SK-N-SH (cell line): ENCODE measurements around the gene TMEM54. TPM values are rescaled to one million over a fixed set of nuclear protein-coding genes. Genes with fewer than 3 reads are reported as not detected.
"Not testable (repeated sequence)": the region's sequence is repeated elsewhere in the genome, so short reads cannot be mapped to it uniquely, and the experiment has no call there.

Experiments
- CTCF ChIA-PET: fragments of 300-600, 350-600 bp; formaldehyde crosslinking; extraction: SDS; loops from one replicate; lab custom pipeline; 2021; lab: Yijun Ruan, JAX
- POLR2A ChIA-PET: fragments of 350-600 bp; sonication (Branson Sonifier 250); formaldehyde crosslinking; extraction: SDS; loops from one replicate; lab custom pipeline; 2020; ENCODE audit warnings: antibody characterized with exemption, inconsistent platforms; lab: Yijun Ruan, JAX
- DNase-seq: peaks from one replicate; pipeline ENCODE4 v3.0.0; 2012
- H2AFZ ChIP-seq: fragments of 200-600 bp; sonication (generic); 2 replicates; pipeline ENCODE4 v1.8.1; 2016; ENCODE audit warnings: antibody characterized with exemption, mild to moderate bottlenecking, low read depth
- H3F3A ChIP-seq: fragments of 200-600 bp; sonication (generic); replicated peaks from 2 replicates; pipeline ENCODE3; 2016; ENCODE audit warnings: antibody characterized with exemption, mild to moderate bottlenecking; ENCODE audit not compliant: insufficient read depth
- H3K27ac ChIP-seq, 2 experiments: fragments of 200-500 bp in 1 of 2; fragments of 200-600 bp in 1 of 2; sonication (Bioruptor generic) in 1 of 2; sonication (generic), shearing (Covaris generic) in 1 of 2; 2 replicates each; pipeline versions ENCODE4 v1.5.1 to v1.6.1; 2014 to 2016; ENCODE audit warnings: low read depth in 2 of 2, inconsistent platforms in 1 of 2, low read length in 1 of 2, mild to moderate bottlenecking in 1 of 2, mixed read lengths in 1 of 2
- H3K27me3 ChIP-seq: fragments of 200-600 bp; sonication (generic), shearing (Covaris generic); 2 replicates; pipeline ENCODE4 v1.6.1; 2016; ENCODE audit warnings: mixed run types; ENCODE audit not compliant: insufficient read depth
- H3K36me3 ChIP-seq, 2 experiments: fragments of 200-500 bp in 1 of 2; fragments of 200-600 bp in 1 of 2; sonication (Bioruptor generic) in 1 of 2; sonication (generic) in 1 of 2; replicated peaks in 1 of 2; 2 replicates each; pipeline versions ENCODE3 to v1.5.1; 2014 to 2016; ENCODE audit warnings: low read length in 1 of 2, mild to moderate bottlenecking in 1 of 2; ENCODE audit not compliant: insufficient read depth in 2 of 2, control insufficient read depth in 1 of 2
- H3K4me1 ChIP-seq, 2 experiments: fragments of 200-500 bp in 1 of 2; fragments of 200-600 bp in 1 of 2; sonication (Bioruptor generic) in 1 of 2; sonication (generic), shearing (Covaris generic) in 1 of 2; 2 replicates each; pipeline versions ENCODE4 v1.5.1 to v1.6.1; 2014 to 2016; ENCODE audit warnings: low read depth in 1 of 2, low read length in 1 of 2, mixed run types in 1 of 2; ENCODE audit not compliant: insufficient read depth in 2 of 2, control insufficient read depth in 1 of 2
- H3K4me2 ChIP-seq: fragments of 200-600 bp; sonication (generic), shearing (Covaris generic); 2 replicates; pipeline ENCODE4 v1.6.1; 2017; ENCODE audit warnings: mixed run types
- H3K4me3 ChIP-seq, 2 experiments: fragments of 200-500 bp in 1 of 2; fragments of 200-600 bp in 1 of 2; sonication (Bioruptor generic) in 1 of 2; sonication (generic), shearing (Covaris generic) in 1 of 2; 2 replicates each; pipeline versions ENCODE4 v1.5.1 to v1.8.1; 2014 to 2016; ENCODE audit warnings: low read depth in 2 of 2, inconsistent platforms in 1 of 2, low read length in 1 of 2, mild to moderate bottlenecking in 1 of 2, mixed read lengths in 1 of 2, moderate library complexity in 1 of 2
- H3K79me2 ChIP-seq: fragments of 200-600 bp; sonication (generic); 2 replicates; pipeline ENCODE4 v1.8.1; 2017; ENCODE audit warnings: mild to moderate bottlenecking; ENCODE audit not compliant: insufficient read depth
- H3K9ac ChIP-seq: fragments of 200-600 bp; sonication (generic); 2 replicates; pipeline ENCODE4 v1.6.1; 2017; ENCODE audit warnings: mixed run types
- H3K9me2 ChIP-seq: fragments of 200-600 bp; sonication (generic); 2 replicates; pipeline ENCODE4 v1.6.1; 2017; ENCODE audit warnings: mixed run types
- H3K9me3 ChIP-seq: fragments of 200-600 bp; sonication (generic); 2 replicates; pipeline ENCODE4 v1.6.1; 2017; ENCODE audit warnings: mixed run types, mild to moderate bottlenecking, moderate library complexity
- H4K20me1 ChIP-seq: fragments of 200-600 bp; sonication (generic); 2 replicates; pipeline ENCODE4 v1.6.1; 2017; ENCODE audit warnings: mild to moderate bottlenecking, mixed run types; ENCODE audit not compliant: insufficient read depth
- CHD2 ChIP-seq: fragments of 150-350 bp; IDR thresholded peaks from 2 replicates; pipeline ENCODE4 v1.6.1; 2018; ENCODE audit warnings: low read length; ENCODE audit not compliant: partially characterized antibody
- EP300 ChIP-seq, 2 experiments: IDR thresholded peaks; 2 replicates each; pipeline versions ENCODE4 v1.4.0 to v1.6.1; 2012; ENCODE audit warnings: borderline replicate concordance in 1 of 2, low read depth in 1 of 2, low read length in 1 of 2
- FOXM1 ChIP-seq: IDR thresholded peaks from 2 replicates; pipeline ENCODE4 v1.4.0; 2012; ENCODE audit warnings: low read depth, mild to moderate bottlenecking
- JUND ChIP-seq: IDR thresholded peaks from 2 replicates; pipeline ENCODE4 v1.4.0; 2012
- MXI1 ChIP-seq: IDR thresholded peaks from 2 replicates; pipeline ENCODE4 v1.6.1; 2012; ENCODE audit warnings: mild to moderate bottlenecking, low read depth, low read length, improper control_type of control experiment
- NFIC ChIP-seq: IDR thresholded peaks from 2 replicates; pipeline ENCODE4 v1.4.0; 2012; ENCODE audit warnings: borderline replicate concordance
- NRF1 ChIP-seq: IDR thresholded peaks from 2 replicates; pipeline ENCODE4 v1.6.1; 2012; ENCODE audit warnings: low read depth, mild to moderate bottlenecking, low read length
- RAD21 ChIP-seq: IDR thresholded peaks from 2 replicates; pipeline ENCODE4 v1.6.1; 2012; ENCODE audit warnings: mild to moderate bottlenecking, low read length
- RFX5 ChIP-seq: IDR thresholded peaks from 2 replicates; pipeline ENCODE4 v1.6.1; 2012; ENCODE audit warnings: mild to moderate bottlenecking, improper control_type of control experiment, low read length
- RXRA ChIP-seq: IDR thresholded peaks from 2 replicates; pipeline ENCODE4 v1.4.0; 2012; ENCODE audit warnings: low read depth, mild to moderate bottlenecking, borderline replicate concordance
- SMC3 ChIP-seq: IDR thresholded peaks from 2 replicates; pipeline ENCODE4 v1.6.1; 2012; ENCODE audit warnings: low read depth, low read length, improper control_type of control experiment
- TCF12 ChIP-seq: IDR thresholded peaks from 2 replicates; pipeline ENCODE4 v1.4.0; 2012
- WGBS: methylation state at CpG from one replicate; pipeline ENCODE4 v1.1.6; 2017; ENCODE audit warnings: low lambda C conversion rate; 5-methylcytosine and 5-hydroxymethylcytosine counted together
- polyA plus RNA-seq, 3 experiments: library from polyadenylated mRNA; depleted of rRNA; stranded (reverse); fragments of >200 nt; gene quantifications; 2 replicates each; pipeline ENCODE4 v1.2.3, GENCODE V29; 2012
- TF ChIP-seq, protein P1 (sequence below): IDR thresholded peaks from 2 replicates; pipeline ENCODE4 v1.4.0; 2012; ENCODE audit warnings: low read depth, borderline replicate concordance
- TF ChIP-seq, protein P2 (sequence below): IDR thresholded peaks from 2 replicates; pipeline ENCODE4; 2012
- TF ChIP-seq, protein P3 (sequence below): fragments of 200-600 bp; sonication (generic); IDR thresholded peaks from 2 replicates; pipeline ENCODE4 v1.6.1; 2017; ENCODE audit warnings: antibody characterized with exemption, mild to moderate bottlenecking, moderate library complexity

The TMEM54 gene
- polyA plus RNA-seq, 1 of the 3 experiments (the other 2 are of a cell fraction) = 66.6 TPM

DNA sequence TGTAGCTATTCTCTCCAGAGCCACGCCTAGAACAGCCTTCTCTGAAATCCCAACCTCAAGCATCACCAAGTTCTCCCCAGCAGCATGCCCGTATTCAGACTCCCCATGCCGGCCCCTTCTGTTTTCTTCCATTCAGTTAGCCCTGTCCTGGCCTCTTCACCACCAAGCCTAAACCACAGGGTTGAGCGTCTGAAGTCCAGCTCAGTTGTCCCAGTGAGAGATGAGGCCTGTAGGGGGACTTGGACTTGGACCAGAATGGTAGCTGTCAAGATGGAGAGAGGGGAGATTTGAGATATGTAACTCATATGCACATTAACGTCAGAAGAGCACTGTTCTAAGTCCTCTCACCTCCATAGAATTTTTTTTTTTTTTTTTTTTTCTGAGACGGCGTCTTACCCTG lies 5.5 kb upstream of the TMEM54 start:
- TF ChIP-seq NRF1 (no peak), RFX5 (no peak), MXI1 (no peak), FOXM1 (no peak), RXRA (no peak), CHD2 (no peak), JUND (no peak), TCF12 (no peak), RAD21 (no peak), EP300 (IDR thresholded peaks at IDR 0.05; ENCODE audit: borderline replicate concordance in 1 of 2, low read depth in 1 of 2, low read length in 1 of 2) (no peak), NFIC (no peak), SMC3 (no peak)
- TF ChIP-seq, protein P1, sequence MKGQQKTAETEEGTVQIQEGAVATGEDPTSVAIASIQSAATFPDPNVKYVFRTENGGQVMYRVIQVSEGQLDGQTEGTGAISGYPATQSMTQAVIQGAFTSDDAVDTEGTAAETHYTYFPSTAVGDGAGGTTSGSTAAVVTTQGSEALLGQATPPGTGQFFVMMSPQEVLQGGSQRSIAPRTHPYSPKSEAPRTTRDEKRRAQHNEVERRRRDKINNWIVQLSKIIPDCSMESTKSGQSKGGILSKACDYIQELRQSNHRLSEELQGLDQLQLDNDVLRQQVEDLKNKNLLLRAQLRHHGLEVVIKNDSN = no peak
- TF ChIP-seq, protein P2, sequence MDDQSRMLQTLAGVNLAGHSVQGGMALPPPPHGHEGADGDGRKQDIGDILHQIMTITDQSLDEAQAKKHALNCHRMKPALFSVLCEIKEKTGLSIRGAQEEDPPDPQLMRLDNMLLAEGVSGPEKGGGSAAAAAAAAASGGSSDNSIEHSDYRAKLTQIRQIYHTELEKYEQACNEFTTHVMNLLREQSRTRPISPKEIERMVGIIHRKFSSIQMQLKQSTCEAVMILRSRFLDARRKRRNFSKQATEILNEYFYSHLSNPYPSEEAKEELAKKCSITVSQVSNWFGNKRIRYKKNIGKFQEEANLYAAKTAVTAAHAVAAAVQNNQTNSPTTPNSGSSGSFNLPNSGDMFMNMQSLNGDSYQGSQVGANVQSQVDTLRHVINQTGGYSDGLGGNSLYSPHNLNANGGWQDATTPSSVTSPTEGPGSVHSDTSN = no peak
- TF ChIP-seq, protein P3, sequence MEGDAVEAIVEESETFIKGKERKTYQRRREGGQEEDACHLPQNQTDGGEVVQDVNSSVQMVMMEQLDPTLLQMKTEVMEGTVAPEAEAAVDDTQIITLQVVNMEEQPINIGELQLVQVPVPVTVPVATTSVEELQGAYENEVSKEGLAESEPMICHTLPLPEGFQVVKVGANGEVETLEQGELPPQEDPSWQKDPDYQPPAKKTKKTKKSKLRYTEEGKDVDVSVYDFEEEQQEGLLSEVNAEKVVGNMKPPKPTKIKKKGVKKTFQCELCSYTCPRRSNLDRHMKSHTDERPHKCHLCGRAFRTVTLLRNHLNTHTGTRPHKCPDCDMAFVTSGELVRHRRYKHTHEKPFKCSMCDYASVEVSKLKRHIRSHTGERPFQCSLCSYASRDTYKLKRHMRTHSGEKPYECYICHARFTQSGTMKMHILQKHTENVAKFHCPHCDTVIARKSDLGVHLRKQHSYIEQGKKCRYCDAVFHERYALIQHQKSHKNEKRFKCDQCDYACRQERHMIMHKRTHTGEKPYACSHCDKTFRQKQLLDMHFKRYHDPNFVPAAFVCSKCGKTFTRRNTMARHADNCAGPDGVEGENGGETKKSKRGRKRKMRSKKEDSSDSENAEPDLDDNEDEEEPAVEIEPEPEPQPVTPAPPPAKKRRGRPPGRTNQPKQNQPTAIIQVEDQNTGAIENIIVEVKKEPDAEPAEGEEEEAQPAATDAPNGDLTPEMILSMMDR = no peak
- Histone ChIP-seq H3K79me2 (no peaks in the 10 kb centered on the region), H3K4me2 (no peak overlapping the region), H3K4me1 (no peaks in the 10 kb centered on the region; a peak in 1 of 4 replicates), H2AFZ (no peak overlapping the region), H3F3A (peaks cover 4% of the 10 kb centered on the region), H3K27ac (no peak overlapping the region), H4K20me1 (no peaks in the 10 kb centered on the region), H3K4me3 (no peak overlapping the region), H3K9me2 (no peaks in the 10 kb centered on the region), H3K9me3 (no peaks in the 10 kb centered on the region), H3K27me3 (peaks cover 7% of the 10 kb centered on the region; the same call in 1 of the 2 replicates), H3K36me3 (no peaks in the 10 kb centered on the region), H3K9ac (no peak overlapping the region)
- POLR2A ChIA-PET = no interaction called here
- CTCF ChIA-PET = interaction anchor here (0.6 to 2.4 kb wide), 4 partner anchors 14 to 180 kb away, joined by 3 to 13 read pairs (median 3); no protein-coding TSS in a partner anchor
- WGBS = 90% methylated on average over 7 of the region's 7 CpGs
- DNase-seq = no peak

DNA sequence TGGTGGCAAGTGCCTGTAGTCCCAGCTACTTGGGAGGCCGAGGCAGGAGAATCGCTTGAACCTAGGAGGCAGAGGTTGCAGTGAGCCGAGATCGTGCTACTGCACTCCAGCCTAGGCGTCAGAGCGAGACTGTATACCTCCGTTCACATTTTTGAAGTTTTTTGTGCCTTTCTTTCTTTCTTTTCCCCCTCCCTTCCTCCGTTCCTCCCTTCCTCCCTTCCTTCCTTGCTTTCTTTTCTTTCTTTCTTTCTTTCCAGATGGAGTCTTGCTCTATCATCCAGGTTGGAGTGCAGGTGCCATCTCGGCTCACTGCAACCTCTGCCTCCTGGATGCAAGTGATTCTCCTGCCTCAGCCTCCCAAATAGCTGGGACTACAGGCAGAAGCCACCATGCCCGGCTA lies 4.4 kb upstream of the TMEM54 start:
- H3K79me2 ChIP-seq, H3K9me2 ChIP-seq, H3K27me3 ChIP-seq, H4K20me1 ChIP-seq, H2AFZ ChIP-seq, H3K9ac ChIP-seq, H3K27ac ChIP-seq, H3K36me3 ChIP-seq, H3K9me3 ChIP-seq, DNase-seq, H3K4me2 ChIP-seq, H3F3A ChIP-seq, H3K4me1 ChIP-seq, H3K4me3 ChIP-seq: not testable (repeated sequence)
- CTCF ChIA-PET = interaction anchor here (1.3 to 1.7 kb wide), 3 partner anchors 13 to 33 kb away, joined by 3 to 9 read pairs (median 5); no protein-coding TSS in a partner anchor
- 72% methylated on average over 10 of the region's 10 CpGs for WGBS
- POLR2A ChIA-PET = interaction anchor here (0.7 kb wide), 1 partner anchor 9 kb away, joined by 3 read pairs; no protein-coding TSS in a partner anchor
